A549 (cell line): ENCODE results near the gene GPATCH8. TPM values are rescaled to one million over a fixed set of nuclear protein-coding genes. Genes with fewer than 3 reads are reported as not detected.

ENCODE experiments used
- ATAC-seq, 2 experiments: fragments of 200-7000 bp in 1 of 2; fragments of >200 bp in 1 of 2; cut with Nextera tagmentation in 1 of 2; cut with Tn5 transposase in 1 of 2; 3 replicates each; pipeline versions ENCODE4 v1.8.0 to v1.9.1; 2018 to 2020; ENCODE audit warnings: mild to moderate bottlenecking in 1 of 2, moderate library complexity in 1 of 2
- CTCF ChIA-PET: fragments of 300-600 bp; sonication (Branson Sonifier 250); formaldehyde crosslinking; extraction: SDS; loops from one replicate; lab custom pipeline; 2021; ENCODE audit warnings: antibody characterized with exemption, inconsistent platforms; lab: Yijun Ruan, JAX
- POLR2A ChIA-PET: fragments of 350-600 bp; formaldehyde crosslinking; extraction: SDS; loops from one replicate; lab custom pipeline; 2021; ENCODE audit warnings: antibody characterized with exemption, inconsistent platforms; lab: Yijun Ruan, JAX
- DNase-seq, 2 experiments: peaks; one replicate each; pipeline versions ENCODE4 v3.0.0 to v3.0.0-alpha.2; 2011 to 2016; ENCODE audit warnings: low read depth in 1 of 2, low spot score in 1 of 2
- FAIRE-seq: peaks from 2 replicates; lab custom pipeline; 2011; peaks lifted over from hg19 to GRCh38; lab: Jason Lieb, UNC
- H3K27ac ChIP-seq, 2 experiments: fragments of >200 bp; sonication (Bioruptor Twin); formaldehyde crosslinking; 3 replicates each; pipeline ENCODE4 v1.5.1; 2016 to 2017
- H3K4me1 ChIP-seq: fragments of >200 bp; sonication (Bioruptor Twin); formaldehyde crosslinking; 3 replicates; pipeline ENCODE4 v1.6.1; 2016
- H3K4me2 ChIP-seq: fragments of >200 bp; sonication (Bioruptor Twin); formaldehyde crosslinking; 3 replicates; pipeline ENCODE4 v1.6.1; 2016
- H3K4me3 ChIP-seq: fragments of >200 bp; sonication (Bioruptor Twin); formaldehyde crosslinking; 3 replicates; pipeline ENCODE4 v1.5.1; 2016
- H3K9me3 ChIP-seq: fragments of >200 bp; sonication (Bioruptor Twin); formaldehyde crosslinking; 3 replicates; pipeline ENCODE4 v1.6.1; 2016
- CHD4 ChIP-seq: fragments of 200-600 bp; sonication (generic); IDR thresholded peaks from 2 replicates; pipeline ENCODE4 v1.6.1; 2016; ENCODE audit warnings: antibody characterized with exemption, mild to moderate bottlenecking, borderline replicate concordance
- CTCF ChIP-seq: fragments of >200 bp; sonication (Bioruptor Twin); formaldehyde crosslinking; IDR thresholded peaks from 3 replicates; pipeline ENCODE4 v1.5.1; 2016
- EHF ChIP-seq: fragments of 250-450 bp; sonication (Bioruptor Pico); IDR thresholded peaks from 2 replicates; pipeline ENCODE4 v1.5.0; 2020; ENCODE audit warnings: mild to moderate bottlenecking
- ESRRA ChIP-seq: fragments of 150-350 bp; IDR thresholded peaks from 2 replicates; pipeline ENCODE4 v1.6.1; 2014; ENCODE audit warnings: mild to moderate bottlenecking, low read length, borderline replicate concordance
- HEYL ChIP-seq: fragments of 250-450 bp; sonication (Bioruptor Pico); IDR thresholded peaks from 2 replicates; pipeline ENCODE4 v1.8.0; 2021; ENCODE audit warnings: mild to moderate bottlenecking, moderate library complexity
- MAX ChIP-seq: IDR thresholded peaks from 2 replicates; pipeline ENCODE4 v1.6.1; 2012
- NFE2L2 ChIP-seq: fragments of 150-350 bp; conservative IDR thresholded peaks from 2 replicates; pipeline ENCODE4 v1.6.1; 2014; ENCODE audit warnings: low read length
- POLR2AphosphoS2 ChIP-seq: conservative IDR thresholded peaks from 2 replicates; pipeline ENCODE4 v1.6.1; 2012; ENCODE audit warnings: low read length, improper control_type of control experiment, inconsistent platforms
- RARB ChIP-seq: fragments of 250-450 bp; sonication (Bioruptor Pico); IDR thresholded peaks from 2 replicates; pipeline ENCODE4 v1.8.0; 2021; ENCODE audit warnings: mild to moderate bottlenecking, moderate library complexity
- RNF2 ChIP-seq: fragments of 200-600 bp; sonication (generic); IDR thresholded peaks from 2 replicates; pipeline ENCODE4 v1.6.1; 2016; ENCODE audit warnings: low read depth, mild to moderate bottlenecking, antibody characterized with exemption, moderate library complexity, borderline replicate concordance
- USF2 ChIP-seq: fragments of 450-650 bp; IDR thresholded peaks from 2 replicates; pipeline ENCODE4 v1.6.1; 2014; ENCODE audit warnings: antibody characterized with exemption
- WGBS: methylation state at CpG from one replicate; pipeline ENCODE4 v1.1.6; 2017; ENCODE audit errors: missing lambda C conversion rate; 5-methylcytosine and 5-hydroxymethylcytosine counted together
- polyA plus RNA-seq, 4 experiments: library from polyadenylated mRNA; depleted of rRNA in 3 of 4; stranded (reverse); fragments of >200 nt; fragmentation: RNase III in 1 of 4; extraction: RNeasy Plus Mini Kit Qiagen cat#74134 plus additional on column Dnase treatment in 1 of 4; gene quantifications; 2 replicates in 3 of 4; 3 replicates in 1 of 4; pipeline ENCODE4 v1.2.3, GENCODE V29; 2011 to 2017

Gene GPATCH8
- polyA plus RNA-seq, 2 of the 4 experiments (the other 2 are of a cell fraction), result 21.7 to 27.3 TPM

- TF ChIP-seq POLR2AphosphoS2, result no peak
- TF ChIP-seq MAX, result peak; percentile 93
- TF ChIP-seq HEYL (CRISPR knock-in tag), result no peak
- TF ChIP-seq ESRRA, result peak; percentile 93
- TF ChIP-seq, all 56 proteins: peak for 15
Measured at GRCh38 chr17:44503147-44504029, at the start of gene GPATCH8 (continued).

- peak overlapping the region; percentile 32; the same call in 1 of the 3 replicates for H3K4me2 ChIP-seq
- FAIRE-seq, result peak; percentile 67
- ChIA-PET CTCF (interaction anchor here (0.6 to 6.4 kb wide), 7 partner anchors 8 to 89 kb away, joined by 3 to 81 read pairs (median 4); no protein-coding TSS in a partner anchor), POLR2A (no interaction called here)
- 71% methylated on average over 9 of the region's 9 CpGs for WGBS
- peaks cover 46% of the 10 kb centered on the region for H3K4me1 ChIP-seq
- no peak for ATAC-seq
- H3K27ac ChIP-seq, result peak overlapping the region; percentile 65 to 69
- H3K4me3 ChIP-seq, result no peak overlapping the region
- DNase-seq, result peak in 1 of 2 experiments; percentile 58
- TF ChIP-seq CTCF (no peak), CHD4 (no peak), USF2 (no peak), MAX (0 out of 2 replicates have a peak, but pooled peaks have one; percentile 22), POLR2AphosphoS2 (no peak)
- H3K9me3 ChIP-seq, result no peaks in the 10 kb centered on the region
Measured at GRCh38 chr17:44552361-44552760, 49.2 kb upstream of the GPATCH8 start.

- Histone ChIP-seq H3K27ac (peak overlapping the region; percentile 93 to 94; a peak in 5 of 6 replicates), H3K4me3 (no peak overlapping the region), H3K9me3 (peaks cover 14% of the 10 kb centered on the region), H3K4me2 (no peak overlapping the region), H3K4me1 (peaks cover 54% of the 10 kb centered on the region)
- TF ChIP-seq EHF (CRISPR knock-in tag), result no peak
- no peak for TF ChIP-seq RARB
- no peak for TF ChIP-seq NFE2L2
- FAIRE-seq (no peak), DNase-seq (no peak), ATAC-seq (no peak)
- CTCF ChIA-PET, result interaction anchor here (1.3 to 2.1 kb wide), 3 partner anchors 12 to 17 kb away, joined by 3 to 10 read pairs (median 9); no protein-coding TSS in a partner anchor
- POLR2A ChIA-PET, result no interaction called here
- WGBS, result 79% methylated on average over 6 of the region's 6 CpGs
Measured at GRCh38 chr17:44549686-44550085, 46.5 kb upstream of the GPATCH8 start.

- Histone ChIP-seq H3K4me1 (peaks cover 62% of the 10 kb centered on the region), H3K4me2 (no peak overlapping the region), H3K4me3 (no peak overlapping the region), H3K9me3 (peaks cover 14% of the 10 kb centered on the region), H3K27ac (peak overlapping the region; percentile 93 to 94)
- ChIA-PET CTCF (interaction anchor here (1.0 to 8.7 kb wide), 4 partner anchors 13 to 185 kb away, joined by 3 to 145 read pairs (median 8); partner anchors contain the start of gene FAM171A2), POLR2A (no interaction called here)
- ATAC-seq (no peak), FAIRE-seq (no peak), DNase-seq (no peak)
- peak; percentile 34; the same call in 1 of the 2 replicates for TF ChIP-seq MAX
- no peak for TF ChIP-seq RNF2
- WGBS, result 98% methylated on average over 3 of the region's 3 CpGs
Measured at GRCh38 chr17:44548376-44549230, 45.4 kb upstream of the GPATCH8 start.
